Adrenal gland (tissue), 12 donors: ENCODE data around the gene MUC20. TPM values are rescaled to one million over a fixed set of nuclear protein-coding genes. Genes with fewer than 3 reads are reported as not detected.
A peak's percentile ranks its signal among the peaks of the same experiment; 100 is the strongest.

Source experiments
- DNase-seq, 7 donors: peaks; one replicate each; pipeline ENCODE4 v3.0.0-alpha.2; 2019 to 2020
- H3K27ac ChIP-seq, 5 donors: fragments of 200-600 bp; sonication (generic) in 4 of 5; 1 replicate in 3 of 5; 2 replicates in 2 of 5; pipeline versions ENCODE4 v1.5.1 to v1.8.0; 2016 to 2020; ENCODE audit warnings: mild to moderate bottlenecking in 1 of 5
- H3K27me3 ChIP-seq: fragments of 200-600 bp; 2 replicates; pipeline ENCODE4 v1.8.0; 2021
- H3K36me3 ChIP-seq, 2 donors: fragments of 200-600 bp; replicated peaks in 1 of 2; 1 replicate in 1 of 2; 2 replicates in 1 of 2; pipeline versions ENCODE4 v1.5.1 to v1.8.0; 2018 to 2022
- H3K4me1 ChIP-seq, 2 donors: fragments of 200-600 bp; replicated peaks in 1 of 2; 1 replicate in 1 of 2; 2 replicates in 1 of 2; pipeline versions ENCODE4 v1.5.1 to v1.8.0; 2018 to 2021
- H3K4me3 ChIP-seq, 4 donors: fragments of 200-600 bp; sonication (generic) in 3 of 4; one replicate each; pipeline ENCODE4 v1.5.1; 2016 to 2018
- H3K9me3 ChIP-seq, 3 donors: fragments of 200-600 bp; sonication (generic) in 1 of 3; replicated peaks in 1 of 3; 1 replicate in 2 of 3; 2 replicates in 1 of 3; pipeline versions ENCODE4 v1.5.1 to v1.8.0; 2016 to 2021
- POLR2A ChIP-seq, 2 donors: fragments of 450-650 bp; IDR thresholded peaks; one replicate each; pipeline ENCODE4 v1.6.1; 2017; ENCODE audit warnings: antibody characterized with exemption in 2 of 2, mild to moderate bottlenecking in 2 of 2, moderate library complexity in 1 of 2
- WGBS, 4 donors: extraction: QIAGEN DNeasy Blood & Tissue Kit in 2 of 4; methylation state at CpG; one replicate each; pipeline versions ENCODE4 v1.1.5 to v1.1.7; 2013 to 2017; 5-methylcytosine and 5-hydroxymethylcytosine counted together
- intact Hi-C, 2 donors: fragments of 100-400 bp; cut with DNase I; formaldehyde crosslinking; loops; one replicate each; pipeline versions ENCODE4 v1.14.1 to v1.15.0; 2022 to 2023
- polyA plus RNA-seq, 3 donors: library from polyadenylated mRNA; stranded (reverse); fragments of 200-250 nt in 2 of 3; fragments of 350-450 nt in 1 of 3; fragmentation: Illumina TruSeq in 1 of 3; extraction: RNeasy Lipid Tissue Mini Kit (QIAGEN cat#74804) in 1 of 3; gene quantifications; one replicate each; pipeline ENCODE4 v1.2.3, GENCODE V29; 2013 to 2014
- total RNA-seq, 9 donors: library from RNA; depleted of rRNA in 4 of 9; stranded (reverse); fragments of >200 nt in 4 of 9; fragments of 120-200 nt in 1 of 9; fragmentation: NEBNext Ultra II Directional in 1 of 9; extraction: Animal tissue kit (Norgen Biotek cat#: 25700) in 1 of 9; gene quantifications; one replicate each; pipeline versions ENCODE4 v1.1.0 to v1.2.4, GENCODE V29; 2013 to 2023
- TF ChIP-seq, protein P1 (sequence below), 6 experiments: fragments of 450-650 bp in 4 of 6; fragments of 200-600 bp in 2 of 6; sonication (generic) in 1 of 6; IDR thresholded peaks; 1 replicate in 5 of 6; 2 replicates in 1 of 6; pipeline versions ENCODE4 v1.5.1 to v1.8.0; 2016 to 2021; ENCODE audit warnings: antibody characterized with exemption in 6 of 6, mild to moderate bottlenecking in 2 of 6, moderate library complexity in 1 of 6
- donor health status: healthy with polysubstance abuse.
- donor health status: Bipolar disorder and iron deficiency.
- donor health status: DM: yes; HTN: yes; CAD: no.
- donor health status: DM: no; HTN: no; CAD: no.
- donor health status: DM: no; HTN: no; CAD: no.
- donor health status: DM: yes; HTN: yes; CAD: no.

MUC20 gene
- total and polyA plus RNA-seq, 12 donors, result 0.78 to 20.2 (median 3.0) TPM

DNA sequence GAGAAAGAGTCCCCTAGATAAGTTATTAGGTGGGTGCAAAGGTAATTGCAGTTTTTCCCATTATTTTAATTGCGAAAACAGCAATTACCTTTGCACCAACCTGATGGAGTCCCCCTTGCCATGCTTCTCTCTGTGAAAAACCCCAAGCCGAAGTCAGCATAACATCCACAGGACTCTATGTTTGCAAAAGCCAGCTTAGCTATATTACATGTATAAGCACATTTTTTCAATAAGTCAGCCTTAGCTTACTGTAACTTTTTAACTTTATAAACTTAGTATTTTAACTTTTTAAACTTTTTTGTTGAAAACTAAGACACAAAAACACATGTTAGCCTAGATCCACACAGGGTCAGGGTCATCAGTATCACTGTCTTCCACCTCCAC is 21.4 kb upstream of the MUC20 start:
- WGBS, 4 donors, result 91 to 93% (median 92%) methylated on average over 2 of the region's 2 CpGs

DNA sequence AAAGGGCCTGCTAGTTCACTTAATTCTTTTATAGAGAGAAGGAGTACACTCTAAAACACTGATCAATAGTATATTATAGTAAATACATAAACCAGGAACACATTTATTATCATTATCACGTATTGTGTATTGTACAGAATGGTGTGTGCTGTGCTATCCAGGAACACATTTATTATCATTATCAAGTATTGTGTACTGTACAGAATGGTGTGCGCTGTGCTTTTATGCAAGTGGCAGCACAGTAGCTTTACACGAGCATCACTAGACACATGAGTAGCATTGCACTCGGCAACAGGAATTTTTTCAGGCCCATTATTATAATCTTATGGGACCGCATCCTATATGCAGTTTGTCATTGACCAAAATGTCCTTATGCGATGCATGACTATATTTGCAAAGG is 20.9 kb upstream of the MUC20 start:
- WGBS, 4 donors, result 58 to 93% (median 83%) methylated on average over 6 of the region's 6 CpGs
- DNase-seq, result no peak
- no peaks in the 10 kb centered on the region for H3K9me3 ChIP-seq
- H3K27ac ChIP-seq, result no peak overlapping the region
- H3K4me1 ChIP-seq, result peaks cover 0 to 8% of the 10 kb centered on the region in 2 donors
- intact Hi-C loops, result no loop called here
- H3K4me3 ChIP-seq, result no peak overlapping the region
- TF ChIP-seq POLR2A (IDR thresholded peaks at IDR 0.05), result no peak
- TF ChIP-seq, protein P1, sequence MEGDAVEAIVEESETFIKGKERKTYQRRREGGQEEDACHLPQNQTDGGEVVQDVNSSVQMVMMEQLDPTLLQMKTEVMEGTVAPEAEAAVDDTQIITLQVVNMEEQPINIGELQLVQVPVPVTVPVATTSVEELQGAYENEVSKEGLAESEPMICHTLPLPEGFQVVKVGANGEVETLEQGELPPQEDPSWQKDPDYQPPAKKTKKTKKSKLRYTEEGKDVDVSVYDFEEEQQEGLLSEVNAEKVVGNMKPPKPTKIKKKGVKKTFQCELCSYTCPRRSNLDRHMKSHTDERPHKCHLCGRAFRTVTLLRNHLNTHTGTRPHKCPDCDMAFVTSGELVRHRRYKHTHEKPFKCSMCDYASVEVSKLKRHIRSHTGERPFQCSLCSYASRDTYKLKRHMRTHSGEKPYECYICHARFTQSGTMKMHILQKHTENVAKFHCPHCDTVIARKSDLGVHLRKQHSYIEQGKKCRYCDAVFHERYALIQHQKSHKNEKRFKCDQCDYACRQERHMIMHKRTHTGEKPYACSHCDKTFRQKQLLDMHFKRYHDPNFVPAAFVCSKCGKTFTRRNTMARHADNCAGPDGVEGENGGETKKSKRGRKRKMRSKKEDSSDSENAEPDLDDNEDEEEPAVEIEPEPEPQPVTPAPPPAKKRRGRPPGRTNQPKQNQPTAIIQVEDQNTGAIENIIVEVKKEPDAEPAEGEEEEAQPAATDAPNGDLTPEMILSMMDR (IDR thresholded peaks at IDR 0.05), result no peak
- peaks cover 0 to 6% of the 10 kb centered on the region in 2 donors for H3K36me3 ChIP-seq
- H3K27me3 ChIP-seq, result no peaks in the 10 kb centered on the region

More for the DNA sequence above, 21.4 kb upstream of the MUC20 start:
- no peak for DNase-seq
- intact Hi-C loops, result no loop called here
- Histone ChIP-seq H3K4me1 (peaks cover 0 to 8% of the 10 kb centered on the region in 2 donors), H3K4me3 (no peak overlapping the region), H3K27me3 (no peaks in the 10 kb centered on the region), H3K27ac (no peak overlapping the region), H3K36me3 (peaks cover 0 to 6% of the 10 kb centered on the region in 2 donors), H3K9me3 (no peaks in the 10 kb centered on the region)
- TF ChIP-seq, protein P1 (IDR thresholded peaks at IDR 0.05), result no peak
- no peak for TF ChIP-seq POLR2A (IDR thresholded peaks at IDR 0.05)

DNA sequence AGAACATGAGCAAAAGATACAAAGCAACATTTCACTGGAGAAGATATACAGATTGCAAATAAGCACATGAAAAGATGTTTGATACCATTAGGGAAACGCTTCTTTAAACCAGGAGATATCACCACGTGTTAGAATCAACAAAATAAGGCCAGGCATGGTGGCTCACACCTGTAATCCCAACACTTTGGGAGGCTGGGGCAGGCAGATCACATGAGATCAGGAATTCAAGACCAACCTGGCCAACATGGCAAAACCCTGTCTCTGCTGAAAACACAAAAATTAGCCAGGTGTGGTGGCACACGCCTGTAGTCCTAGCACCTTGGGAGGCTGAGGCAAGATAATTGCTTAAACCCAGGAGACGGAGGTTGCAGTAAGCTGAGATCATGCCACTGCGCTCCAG is 20.5 kb upstream of the MUC20 start:
- 73 to 92% (median 90%) methylated on average over 5 of the region's 5 CpGs for WGBS, 4 donors

DNA sequence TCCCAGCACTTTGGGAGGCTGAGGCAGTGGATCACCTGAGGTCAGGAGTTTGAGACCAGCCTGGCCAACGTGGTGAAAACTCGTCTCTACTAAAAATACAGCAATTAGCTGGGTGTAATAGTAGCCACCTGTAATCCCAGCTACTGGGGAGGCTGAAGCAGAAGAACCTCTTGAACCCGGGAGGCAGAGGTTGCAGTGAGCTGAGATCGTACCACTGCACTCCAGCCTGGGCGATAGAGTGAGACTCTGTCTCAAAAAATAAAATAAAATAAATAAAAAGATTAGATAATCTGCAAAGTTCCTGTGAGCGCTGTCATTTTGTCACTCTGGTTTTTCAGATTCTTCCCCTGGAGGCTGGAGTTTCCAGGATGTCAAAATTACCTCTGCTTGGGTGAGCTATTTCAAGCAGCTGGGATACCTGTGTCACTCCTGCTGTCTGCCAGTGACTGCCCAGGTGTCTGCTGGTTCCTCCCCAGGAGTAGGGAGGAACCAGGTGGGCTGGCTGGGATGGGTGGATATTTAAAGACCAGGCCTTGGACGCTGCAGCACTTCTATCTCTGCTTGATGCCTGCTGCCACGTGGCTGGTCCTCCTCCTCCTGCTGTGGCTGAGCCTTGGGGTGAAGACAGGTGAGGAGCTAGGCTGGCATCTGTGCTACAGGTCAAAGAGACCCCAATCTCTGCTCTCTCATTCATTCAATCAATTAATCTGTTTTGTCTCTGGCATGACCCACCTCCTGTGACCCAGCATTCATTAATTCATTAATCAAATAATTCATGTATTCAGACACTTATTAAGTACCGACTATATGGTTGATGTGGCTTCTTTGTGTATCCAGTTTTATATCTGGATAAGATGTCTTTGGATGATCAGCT is 19.5 kb upstream of the MUC20 start:
- Histone ChIP-seq H3K4me3 (no peak overlapping the region), H3K4me1 (peaks cover 0 to 8% of the 10 kb centered on the region in 2 donors), H3K27ac (no peak overlapping the region), H3K36me3 (peaks cover 0 to 6% of the 10 kb centered on the region in 2 donors), H3K27me3 (no peaks in the 10 kb centered on the region), H3K9me3 (no peaks in the 10 kb centered on the region)
- intact Hi-C loops, result no loop called here
- WGBS, 4 donors, result 70 to 83% (median 77%) methylated on average over 9 of the region's 9 CpGs
- TF ChIP-seq, protein P1 (IDR thresholded peaks at IDR 0.05), result no peak
- no peak for TF ChIP-seq POLR2A (IDR thresholded peaks at IDR 0.05)
- peak in 1 of 7 donors; percentile 22 for DNase-seq

More for the DNA sequence above, 20.5 kb upstream of the MUC20 start:
- Histone ChIP-seq H3K36me3 (peaks cover 0 to 6% of the 10 kb centered on the region in 2 donors), H3K4me3 (no peak overlapping the region), H3K4me1 (peaks cover 0 to 8% of the 10 kb centered on the region in 2 donors), H3K9me3 (no peaks in the 10 kb centered on the region), H3K27ac (no peak overlapping the region), H3K27me3 (no peaks in the 10 kb centered on the region)
- DNase-seq, result peak in 1 of 7 donors; percentile 14
- intact Hi-C loops, result no loop called here
- no peak for TF ChIP-seq POLR2A (IDR thresholded peaks at IDR 0.05)
- TF ChIP-seq, protein P1 (IDR thresholded peaks at IDR 0.05), result no peak
